HG02852 (cell line): ENCODE data around the gene PRM2.

Experiments used
- ATAC-seq: cut with Tn5 transposase; IDR thresholded peaks from one replicate; pipeline ENCODE4 v1.9.1; 2021; ENCODE audit warnings: mild to moderate bottlenecking, moderate library complexity; ENCODE audit not compliant: unreplicated experiment

Gene PRM2

GRCh38 chr16:11276143-11276895, at the start of gene PRM2:
PRM2 (minus strand) TSS chr16:11276480; CDS start chr16:11276370, 110 bp downstream.
- no peak for ATAC-seq

DNA sequence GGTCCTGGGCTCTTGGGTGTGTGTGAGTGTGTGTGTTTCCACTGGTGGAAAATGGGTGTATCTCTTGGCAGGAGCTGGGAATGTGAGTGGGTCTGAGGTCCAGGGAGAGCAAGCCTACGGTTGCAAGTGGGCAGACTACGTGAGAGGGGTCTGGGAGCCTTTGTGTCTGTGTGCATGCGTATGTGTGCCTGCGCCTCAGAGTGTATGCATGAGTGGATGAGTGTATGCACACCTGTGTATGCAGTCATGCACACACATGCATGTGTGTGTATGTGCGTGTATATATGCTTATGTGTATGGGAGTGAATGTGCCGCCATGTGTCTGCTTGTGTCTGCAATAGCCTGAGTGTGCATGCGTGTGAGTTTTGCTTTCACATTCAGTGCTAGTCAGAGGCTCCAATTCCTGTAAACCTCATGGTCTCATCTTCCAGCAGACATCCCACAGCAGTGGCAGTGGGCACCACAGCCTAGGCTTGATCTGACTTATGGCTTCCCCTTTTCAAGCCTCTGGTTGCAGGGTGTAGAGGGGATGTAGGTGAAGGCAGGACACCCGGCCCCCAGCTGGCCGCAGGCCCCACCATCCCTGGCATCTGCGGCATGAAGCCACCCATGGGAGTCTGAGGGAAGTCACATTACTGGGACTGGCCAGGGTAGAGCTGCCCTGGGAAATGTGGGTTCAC, 49.3 kb upstream of the PRM2 start:
- no peak for ATAC-seq

DNA sequence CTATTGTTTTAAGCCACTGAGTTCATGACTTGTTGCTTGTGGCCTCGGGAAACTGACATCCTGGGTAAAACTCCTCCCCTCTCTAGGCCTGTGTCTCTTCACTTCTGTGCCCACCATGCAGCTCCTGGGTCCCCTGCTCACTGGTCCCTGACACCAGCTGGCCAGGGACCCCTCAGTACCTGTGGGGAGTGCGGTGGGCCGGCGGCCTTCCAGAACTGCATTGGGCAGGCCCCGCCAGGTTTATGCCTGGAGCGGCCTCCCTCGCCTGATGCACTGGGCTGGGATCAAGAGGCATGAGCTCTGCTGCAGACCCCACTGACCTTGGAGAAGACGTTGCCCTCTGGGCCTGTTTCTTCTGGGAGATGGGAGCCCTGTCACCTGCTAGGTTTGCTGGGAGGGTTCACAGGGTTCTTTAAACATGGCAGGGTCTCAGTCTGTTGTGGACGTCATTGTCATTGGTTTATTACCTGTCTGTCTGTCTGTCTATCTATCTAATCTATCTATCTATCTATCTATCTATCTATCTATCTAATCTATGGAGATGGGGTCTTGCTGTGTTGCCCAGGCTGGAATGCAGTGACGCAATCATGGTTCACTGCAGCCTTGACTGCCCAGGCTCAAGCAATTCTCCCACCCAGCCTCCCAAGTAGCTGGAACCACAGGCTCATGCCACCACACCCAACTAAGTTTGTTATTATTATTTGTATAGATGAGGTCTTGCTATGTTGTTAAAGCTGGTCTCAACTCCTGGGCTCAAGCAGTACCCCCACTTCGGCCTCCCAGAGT, 47.5 kb upstream of the PRM2 start:
- ATAC-seq: no peak

DNA sequence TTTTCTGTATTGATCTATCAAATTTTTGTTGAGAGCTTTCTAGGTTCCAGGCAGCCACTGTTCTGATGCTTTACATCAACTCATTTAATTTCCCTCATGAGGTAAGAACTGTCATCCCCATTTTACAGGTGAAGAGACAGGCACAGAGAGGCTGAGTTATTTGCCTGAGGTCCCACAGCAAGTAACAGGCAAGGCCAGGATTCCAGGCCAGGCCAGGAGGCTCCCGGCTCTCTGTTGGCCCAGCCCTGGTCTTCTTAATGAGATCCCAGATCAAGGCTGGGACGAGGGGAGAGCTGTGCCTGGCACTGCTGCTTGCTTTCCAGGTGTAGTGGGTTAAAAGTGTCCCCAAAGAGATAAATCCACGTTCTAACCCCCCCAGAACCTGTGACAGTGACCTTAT, 46.5 kb upstream of the PRM2 start:
- ATAC-seq: no peak

GRCh38 chr16:11321662-11322061, 45.4 kb upstream of the PRM2 start:
- ATAC-seq: no peak

DNA sequence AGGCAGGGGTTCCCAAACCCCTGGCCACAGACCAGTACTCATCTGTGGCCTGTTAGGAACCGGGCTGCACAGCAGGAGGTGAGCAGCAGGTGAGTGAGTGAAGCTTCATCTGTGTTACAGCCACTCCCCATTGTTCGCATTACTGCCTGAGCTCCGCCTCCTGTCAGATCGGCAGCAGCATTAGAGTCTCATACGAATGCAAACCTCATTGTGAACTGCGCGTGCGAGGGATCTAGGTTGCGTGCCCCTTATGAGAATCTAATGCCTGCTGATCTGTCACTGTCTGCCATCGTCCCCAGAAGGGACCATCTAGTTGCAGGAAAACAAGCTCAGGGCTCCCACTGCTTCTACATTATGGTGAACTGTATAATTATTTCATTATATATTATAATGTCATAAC, 43.9 kb upstream of the PRM2 start:
- no peak for ATAC-seq

DNA sequence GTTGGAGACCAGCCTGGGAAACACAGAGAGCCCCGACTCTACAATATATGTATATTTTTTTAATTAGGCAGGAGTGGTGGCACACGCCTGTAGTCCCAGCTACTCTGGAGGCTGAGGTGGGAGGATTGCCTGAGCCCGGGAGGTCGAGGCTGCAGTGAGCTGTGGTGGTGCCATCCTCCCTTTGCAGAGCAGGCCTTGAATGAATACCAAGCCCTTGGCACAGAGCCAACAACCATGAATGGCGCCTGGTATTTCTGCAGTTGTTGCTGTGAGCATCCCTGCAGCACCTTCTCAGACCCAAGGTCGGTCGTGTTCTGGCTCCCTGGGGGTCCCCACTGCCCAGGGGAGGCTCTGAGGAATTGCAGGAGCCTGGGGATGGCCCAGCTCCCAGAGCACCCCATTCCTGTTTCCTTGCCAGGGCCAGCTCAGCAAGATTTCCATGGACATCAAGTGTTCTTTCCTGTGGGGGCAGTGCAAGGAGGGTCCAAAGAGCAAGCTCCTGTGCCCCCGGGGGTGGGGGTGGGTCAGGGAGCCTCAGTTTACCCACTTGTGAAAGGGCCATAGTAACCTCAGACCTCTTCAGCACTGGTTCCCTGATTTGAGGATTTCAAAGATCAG, 43.4 kb upstream of the PRM2 start:
- no peak for ATAC-seq

GRCh38 chr16:11318817-11319216, 42.5 kb upstream of the PRM2 start:
- ATAC-seq: no peak

- no peak for ATAC-seq
Measured at GRCh38 chr16:11316331-11317015, 40.2 kb upstream of the PRM2 start.

DNA sequence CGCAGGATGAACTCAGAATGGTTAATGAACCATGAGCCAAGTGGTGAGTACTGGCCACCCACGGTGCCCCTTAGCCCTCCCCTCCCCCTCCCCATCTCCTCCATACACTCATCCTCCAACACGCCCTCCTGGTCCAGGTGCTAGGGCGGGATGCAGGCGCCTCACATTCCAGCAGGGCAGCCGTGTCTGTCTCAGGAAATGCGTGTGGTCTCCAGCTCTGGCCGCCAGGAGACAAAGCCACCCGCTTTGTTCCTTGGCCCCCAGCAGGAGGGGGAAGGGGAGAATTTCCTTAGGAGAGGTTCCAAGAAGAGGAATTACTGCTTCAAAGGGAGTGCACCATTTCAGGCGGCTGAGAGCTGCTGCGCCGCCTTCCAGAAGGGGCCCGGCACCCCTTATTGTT, 39.2 kb upstream of the PRM2 start:
- no peak for ATAC-seq

- no peak for ATAC-seq
Measured at GRCh38 chr16:11314309-11314894, 38.1 kb upstream of the PRM2 start.

- ATAC-seq: no peak
Measured at GRCh38 chr16:11313493-11314308, 37.4 kb upstream of the PRM2 start.

DNA sequence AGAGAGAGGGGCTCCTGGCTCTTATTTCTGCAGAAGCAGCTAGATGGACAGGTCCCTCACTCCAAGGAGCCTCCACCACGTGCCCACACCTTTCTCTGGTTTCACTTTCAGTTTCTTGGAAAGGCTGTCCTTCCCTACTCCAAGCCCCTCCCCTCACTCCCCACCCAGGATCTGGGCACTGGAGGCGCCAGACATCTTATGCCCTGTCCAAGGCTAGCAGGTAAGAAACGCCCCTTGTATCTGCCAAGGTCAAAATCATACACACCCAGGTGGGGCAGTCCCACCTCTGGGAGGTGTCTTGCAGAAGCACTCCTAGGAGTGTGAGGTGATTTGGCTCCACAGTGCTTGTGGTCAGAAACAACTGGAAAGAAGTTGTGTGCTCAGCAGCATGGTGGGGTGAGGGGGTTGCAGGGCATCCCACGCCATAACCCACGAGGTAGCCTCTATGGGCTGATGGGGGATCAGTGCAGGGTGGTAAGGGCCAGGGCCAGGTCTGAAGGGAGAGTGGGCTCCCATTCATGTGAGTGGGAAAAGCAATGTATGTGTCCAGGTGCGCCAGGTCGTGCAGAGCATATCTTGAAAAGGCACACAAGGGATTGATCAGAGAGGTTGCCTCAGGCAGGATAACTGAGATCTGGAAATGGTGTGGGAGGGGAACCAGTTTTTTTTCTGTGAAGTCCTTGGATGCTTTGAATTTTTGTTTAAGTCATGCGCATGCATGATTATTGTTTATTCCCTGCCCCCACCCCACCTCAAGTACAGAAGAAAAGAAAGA, 36.6 kb upstream of the PRM2 start:
- ATAC-seq: no peak

DNA sequence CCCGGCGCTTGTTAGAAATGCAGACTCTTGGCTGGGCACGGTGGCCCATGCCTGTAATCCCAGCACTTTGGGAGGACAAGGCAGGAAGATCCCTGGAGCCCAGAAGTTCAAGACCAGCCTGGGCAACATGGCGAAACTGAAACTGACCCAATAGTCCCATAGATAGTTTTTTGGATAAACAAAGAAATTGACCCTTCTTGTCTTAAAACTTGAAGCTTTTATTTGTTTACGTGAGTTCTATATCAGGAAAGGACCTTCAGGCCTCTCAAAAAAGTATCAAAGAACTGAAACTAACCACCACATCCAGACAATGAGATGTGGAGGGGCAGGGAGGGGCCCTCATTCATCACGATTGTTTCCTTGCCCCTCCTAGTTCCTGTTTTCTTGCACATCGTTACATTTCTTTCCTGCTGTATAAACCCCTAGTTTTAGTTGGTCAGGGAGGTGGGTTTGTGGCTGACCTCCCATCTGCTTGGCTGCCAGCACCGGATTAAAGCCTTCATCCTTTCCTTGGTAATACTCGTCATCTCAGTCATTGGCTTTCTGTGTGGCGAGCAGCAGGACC, 34.8 kb upstream of the PRM2 start:
- peak; percentile 40 for ATAC-seq

GRCh38 chr16:11310634-11310977, 34.3 kb upstream of the PRM2 start:
- no peak for ATAC-seq

- peak; percentile 28 for ATAC-seq
Measured at GRCh38 chr16:11309895-11310633, 33.8 kb upstream of the PRM2 start.

GRCh38 chr16:11308493-11309283, 32.4 kb upstream of the PRM2 start:
- peak; percentile 36 for ATAC-seq
